ENCODE measurements around the gene LRCH2.

GRCh38 chrX:115266300-115266699, 32.4 kb upstream of the LRCH2 start:
- TF ChIP-seq POLR2A (IDR thresholded peaks at IDR 0.05): no peak
- TF ChIP-seq, protein P1, sequence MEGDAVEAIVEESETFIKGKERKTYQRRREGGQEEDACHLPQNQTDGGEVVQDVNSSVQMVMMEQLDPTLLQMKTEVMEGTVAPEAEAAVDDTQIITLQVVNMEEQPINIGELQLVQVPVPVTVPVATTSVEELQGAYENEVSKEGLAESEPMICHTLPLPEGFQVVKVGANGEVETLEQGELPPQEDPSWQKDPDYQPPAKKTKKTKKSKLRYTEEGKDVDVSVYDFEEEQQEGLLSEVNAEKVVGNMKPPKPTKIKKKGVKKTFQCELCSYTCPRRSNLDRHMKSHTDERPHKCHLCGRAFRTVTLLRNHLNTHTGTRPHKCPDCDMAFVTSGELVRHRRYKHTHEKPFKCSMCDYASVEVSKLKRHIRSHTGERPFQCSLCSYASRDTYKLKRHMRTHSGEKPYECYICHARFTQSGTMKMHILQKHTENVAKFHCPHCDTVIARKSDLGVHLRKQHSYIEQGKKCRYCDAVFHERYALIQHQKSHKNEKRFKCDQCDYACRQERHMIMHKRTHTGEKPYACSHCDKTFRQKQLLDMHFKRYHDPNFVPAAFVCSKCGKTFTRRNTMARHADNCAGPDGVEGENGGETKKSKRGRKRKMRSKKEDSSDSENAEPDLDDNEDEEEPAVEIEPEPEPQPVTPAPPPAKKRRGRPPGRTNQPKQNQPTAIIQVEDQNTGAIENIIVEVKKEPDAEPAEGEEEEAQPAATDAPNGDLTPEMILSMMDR (IDR thresholded peaks at IDR 0.05): no peak
